AG04449 (cell line): Measurements from ENCODE around the gene DOCK4.

Source experiments
- CTCF ChIA-PET: fragments of 350-600 bp; formaldehyde crosslinking; extraction: SDS; loops from one replicate; lab custom pipeline; 2021; ENCODE audit warnings: antibody characterized with exemption; lab: Yijun Ruan, JAX
- POLR2A ChIA-PET: fragments of 400-600, 350-600 bp; formaldehyde crosslinking; extraction: SDS; loops from one replicate; lab custom pipeline; 2020; ENCODE audit warnings: antibody characterized with exemption, inconsistent platforms; lab: Yijun Ruan, JAX
- DNase-seq: peaks from one replicate; pipeline ENCODE4 v3.0.0-alpha.2; 2010; ENCODE audit warnings: low read depth, low spot score
- H3K4me3 ChIP-seq: 2 replicates; pipeline ENCODE4 v1.5.1; 2011; ENCODE audit warnings: low read depth, mild to moderate bottlenecking, control low read depth, low read length
- CTCF ChIP-seq: IDR thresholded peaks from one replicate; pipeline ENCODE4 v1.5.1; 2011; ENCODE audit warnings: mild to moderate bottlenecking, moderate library complexity, low read length, control low read depth, inconsistent platforms; ENCODE audit not compliant: insufficient read depth; ENCODE audit errors: missing control alignments

DOCK4 gene

GRCh38 chr7:111985798-111986197 lies 220.4 kb downstream of the DOCK4 start:
- DNase-seq = no peak
- ChIA-PET POLR2A (no interaction called here), CTCF (no interaction called here)
- TF ChIP-seq CTCF = no peak
- H3K4me3 ChIP-seq = no peak overlapping the region

- DNase-seq = peak; percentile 51
- CTCF ChIA-PET = no interaction called here
- no peak for TF ChIP-seq CTCF
- POLR2A ChIA-PET = no interaction called here
- no peak overlapping the region for H3K4me3 ChIP-seq
Measured at GRCh38 chr7:111982804-111983203, 223.4 kb downstream of the DOCK4 start.

- ChIA-PET POLR2A (no interaction called here), CTCF (no interaction called here)
- DNase-seq = no peak
- H3K4me3 ChIP-seq = no peak overlapping the region
- TF ChIP-seq CTCF = no peak
Measured at GRCh38 chr7:111982133-111982532, 224.1 kb downstream of the DOCK4 start.

- TF ChIP-seq CTCF = no peak
- ChIA-PET POLR2A (no interaction called here), CTCF (no interaction called here)
- H3K4me3 ChIP-seq = no peak overlapping the region
- DNase-seq = no peak
Measured at GRCh38 chr7:111980725-111981124, 225.5 kb downstream of the DOCK4 start.

DNA sequence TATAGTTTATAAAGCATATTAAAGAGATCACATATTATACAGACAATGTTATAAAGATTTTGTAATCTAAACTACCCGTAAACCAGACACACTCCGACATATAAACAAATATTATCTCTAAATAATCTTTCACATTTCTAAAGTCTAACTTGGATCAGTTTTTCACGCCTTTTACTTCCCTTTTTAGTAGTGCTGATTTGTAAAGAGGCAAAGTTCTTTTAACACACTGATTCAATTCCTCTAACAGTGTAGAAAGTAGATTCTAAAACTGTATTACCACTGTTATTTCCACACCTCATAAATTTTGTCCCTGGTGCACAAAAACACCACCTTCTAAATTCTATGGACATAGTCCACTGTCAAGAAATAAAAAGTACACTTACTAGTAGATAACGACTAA lies 230.9 kb downstream of the DOCK4 start:
- CTCF ChIA-PET = no interaction called here
- no peak overlapping the region for H3K4me3 ChIP-seq
- DNase-seq = no peak
- POLR2A ChIA-PET = no interaction called here
- no peak for TF ChIP-seq CTCF

DNA sequence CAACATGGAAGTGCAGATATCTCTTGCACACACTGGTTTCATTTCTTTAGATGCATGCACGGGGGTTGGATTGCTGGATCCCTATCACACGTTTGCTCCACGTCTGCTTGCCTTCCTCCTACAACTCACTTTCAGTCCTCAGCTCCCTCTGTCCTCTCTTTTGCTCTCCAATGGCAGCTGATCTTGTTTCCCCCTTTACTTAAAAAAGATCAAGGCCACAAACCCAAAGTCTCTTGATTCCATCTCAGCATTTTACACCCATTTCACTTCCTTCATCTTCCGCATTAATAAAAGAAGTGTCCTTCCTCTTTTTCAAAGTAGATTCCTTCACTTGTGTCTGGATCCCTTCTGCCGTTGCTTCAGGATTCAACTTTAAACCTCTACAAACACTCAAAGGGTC lies 245.2 kb downstream of the DOCK4 start:
- no peak for DNase-seq
- POLR2A ChIA-PET = no interaction called here
- CTCF ChIA-PET = interaction anchor here (0.8 kb wide), 1 partner anchor 430 kb away, joined by 3 read pairs; no protein-coding TSS in a partner anchor
- TF ChIP-seq CTCF = no peak
- no peak overlapping the region for H3K4me3 ChIP-seq

GRCh38 chr7:111958896-111959295 lies 247.3 kb downstream of the DOCK4 start:
- CTCF ChIA-PET = no interaction called here

More at GRCh38 chr7:111958896-111959295, 247.3 kb downstream of the DOCK4 start:
- H3K4me3 ChIP-seq = no peak overlapping the region
- POLR2A ChIA-PET = interaction anchor here (0.6 kb wide), 1 partner anchor 441 kb away, joined by 3 read pairs; no protein-coding TSS in a partner anchor
- TF ChIP-seq CTCF = no peak
- no peak for DNase-seq
